Astrocyte of the cerebellum (primary cell): Measurements from ENCODE around the gene ARMH1.

Experiments used
- DNase-seq: peaks from one replicate; pipeline ENCODE4 v3.0.0-alpha.2; 2011; ENCODE audit warnings: low read depth
- H3K4me3 ChIP-seq: 2 replicates; pipeline ENCODE4 v1.5.1; 2011; ENCODE audit warnings: mild to moderate bottlenecking, low read depth, low read length, moderate library complexity
- CTCF ChIP-seq: IDR thresholded peaks from 2 replicates; pipeline ENCODE4 v1.5.1; 2012; ENCODE audit warnings: low read length, low read depth, moderate library complexity, mild to moderate bottlenecking; ENCODE audit errors: missing control alignments
- in situ Hi-C: cut with HindIII; loops from 2 replicates; pipeline ENCODE4 v1.10.0; 2017; ENCODE audit warnings: low sequenced_read_pairs

The ARMH1 gene

GRCh38 chr1:44645476-44646244, 28.9 kb upstream of the ARMH1 start:
- peak; percentile 20 for DNase-seq
- TF ChIP-seq CTCF = no peak
- in situ Hi-C loops = no loop called here
- H3K4me3 ChIP-seq = no peak overlapping the region

- TF ChIP-seq CTCF = no peak
- in situ Hi-C loops = no loop called here
- H3K4me3 ChIP-seq = no peak overlapping the region
- DNase-seq = peak; percentile 9
Measured at GRCh38 chr1:44646261-44647110, 28.0 kb upstream of the ARMH1 start.

- TF ChIP-seq CTCF = no peak
- no peak for DNase-seq
- in situ Hi-C loops = no loop called here
- H3K4me3 ChIP-seq = no peak overlapping the region
Measured at GRCh38 chr1:44647896-44648295, 26.6 kb upstream of the ARMH1 start.

GRCh38 chr1:44648529-44649250, 25.8 kb upstream of the ARMH1 start:
- in situ Hi-C loops = no loop called here
- DNase-seq = no peak
- no peak for TF ChIP-seq CTCF

GRCh38 chr1:44649788-44650158, 24.7 kb upstream of the ARMH1 start:
- no peak for DNase-seq
- in situ Hi-C loops = no loop called here
- no peak overlapping the region for H3K4me3 ChIP-seq
- TF ChIP-seq CTCF = no peak

More at GRCh38 chr1:44648529-44649250, 25.8 kb upstream of the ARMH1 start:
- H3K4me3 ChIP-seq = no peak overlapping the region

- no peak overlapping the region for H3K4me3 ChIP-seq
- in situ Hi-C loops = no loop called here
- no peak for TF ChIP-seq CTCF
- no peak for DNase-seq
Measured at GRCh38 chr1:44650159-44650831, 24.2 kb upstream of the ARMH1 start.
